HEK293 (cell line): Measurements from ENCODE around the gene BAIAP2L2.

Source experiments
- CTCF ChIA-PET: fragments of 350-600 bp; formaldehyde crosslinking; extraction: SDS; loops from one replicate; lab custom pipeline; 2021; ENCODE audit warnings: antibody characterized with exemption; lab: Yijun Ruan, JAX
- POLR2A ChIA-PET: fragments of 300-600 bp; formaldehyde crosslinking; extraction: SDS; loops from one replicate; lab custom pipeline; 2020; ENCODE audit warnings: antibody characterized with exemption, inconsistent platforms; lab: Yijun Ruan, JAX
- H3K27ac ChIP-seq: fragments of 200-500 bp; sonication (Bioruptor generic); 2 replicates; pipeline ENCODE4 v1.5.1; 2014; ENCODE audit warnings: low read depth, low read length, control low read depth, inconsistent platforms; ENCODE audit errors: extremely low read depth
- H3K36me3 ChIP-seq, 2 experiments: fragments of 200-500 bp in 1 of 2; sonication (Bioruptor generic) in 1 of 2; 1 replicate in 1 of 2; 2 replicates in 1 of 2; pipeline ENCODE4 v1.5.1; 2014 to 2017; ENCODE audit warnings: inconsistent platforms in 2 of 2, low read length in 2 of 2; ENCODE audit not compliant: control insufficient read depth in 2 of 2, insufficient read depth in 1 of 2
- H3K4me1 ChIP-seq: fragments of 200-500 bp; sonication (Bioruptor generic); 2 replicates; pipeline ENCODE4 v1.5.1; 2014; ENCODE audit warnings: mild to moderate bottlenecking, low read length, inconsistent platforms; ENCODE audit not compliant: control insufficient read depth, insufficient read depth
- H3K4me3 ChIP-seq: 2 replicates; pipeline ENCODE4 v1.5.1; 2011; ENCODE audit warnings: low read depth, mild to moderate bottlenecking, control low read depth, low read length, moderate library complexity
- H3K9me3 ChIP-seq: fragments of 200-500 bp; sonication (Bioruptor generic); 2 replicates; pipeline ENCODE4 v1.5.1; 2014; ENCODE audit warnings: low read depth, low read length, inconsistent platforms; ENCODE audit not compliant: control insufficient read depth, insufficient read depth
- EGR2 ChIP-seq: fragments of 450-650 bp; formaldehyde crosslinking; IDR thresholded peaks from 2 replicates; pipeline ENCODE4 v1.5.1; 2016; ENCODE audit warnings: low read depth, missing biosample characterization, missing genetic modification characterization
- HOXC10 ChIP-seq: sonication (generic); formaldehyde crosslinking; IDR thresholded peaks from 2 replicates; pipeline ENCODE4 v1.8.1; 2023; ENCODE audit warnings: mild to moderate bottlenecking, missing genetic modification reagents
- MZF1 ChIP-seq: fragments of 450-650 bp; formaldehyde crosslinking; IDR thresholded peaks from 2 replicates; pipeline ENCODE4 v1.5.1; 2017; ENCODE audit warnings: missing biosample characterization, missing genetic modification characterization, borderline replicate concordance
- SETDB1 ChIP-seq: IDR thresholded peaks from one replicate; pipeline ENCODE4 v1.6.1; 2017; ENCODE audit warnings: mild to moderate bottlenecking, low read length, moderate library complexity, mixed read lengths; ENCODE audit not compliant: insufficient read length
- ZBTB7A ChIP-seq: fragments of 450-650 bp; formaldehyde crosslinking; IDR thresholded peaks from 2 replicates; pipeline ENCODE4 v1.5.1; 2016; ENCODE audit warnings: low read depth, missing biosample characterization, missing genetic modification characterization
- ZFP69B ChIP-seq: fragments of 450-650 bp; formaldehyde crosslinking; IDR thresholded peaks from 2 replicates; pipeline ENCODE4 v1.5.1; 2016; ENCODE audit warnings: missing biosample characterization, missing genetic modification characterization
- ZNF140 ChIP-seq: fragments of 450-650 bp; formaldehyde crosslinking; IDR thresholded peaks from 2 replicates; pipeline ENCODE4 v1.5.1; 2016; ENCODE audit warnings: missing biosample characterization, missing genetic modification characterization
- ZNF146 ChIP-seq: fragments of 450-650 bp; formaldehyde crosslinking; IDR thresholded peaks from 2 replicates; pipeline ENCODE4 v1.5.1; 2016; ENCODE audit warnings: missing biosample characterization, missing genetic modification characterization
- ZNF157 ChIP-seq: fragments of 450-650 bp; formaldehyde crosslinking; IDR thresholded peaks from 2 replicates; pipeline ENCODE4 v1.5.1; 2016; ENCODE audit warnings: missing biosample characterization, missing genetic modification characterization
- ZNF2 ChIP-seq: fragments of 450-650 bp; formaldehyde crosslinking; IDR thresholded peaks from 2 replicates; pipeline ENCODE4 v1.5.1; 2016; ENCODE audit warnings: missing biosample characterization, missing genetic modification characterization
- ZNF24 ChIP-seq: fragments of 450-650 bp; formaldehyde crosslinking; IDR thresholded peaks from 2 replicates; pipeline ENCODE4 v1.5.1; 2016; ENCODE audit warnings: missing biosample characterization, missing genetic modification characterization
- ZNF266 ChIP-seq: fragments of 450-650 bp; formaldehyde crosslinking; IDR thresholded peaks from 2 replicates; pipeline ENCODE4 v1.5.1; 2016; ENCODE audit warnings: missing biosample characterization, missing genetic modification characterization, low read depth
- ZNF302 ChIP-seq: fragments of 450-650 bp; formaldehyde crosslinking; IDR thresholded peaks from 2 replicates; pipeline ENCODE4 v1.5.1; 2016; ENCODE audit warnings: missing biosample characterization, missing genetic modification characterization, low read depth
- ZNF335 ChIP-seq: fragments of 450-650 bp; formaldehyde crosslinking; conservative IDR thresholded peaks from 2 replicates; pipeline ENCODE4 v1.5.1; 2016; ENCODE audit warnings: missing biosample characterization, missing genetic modification characterization
- ZNF433 ChIP-seq: fragments of 450-650 bp; formaldehyde crosslinking; IDR thresholded peaks from 2 replicates; pipeline ENCODE4 v1.5.1; 2016; ENCODE audit warnings: missing biosample characterization, missing genetic modification characterization, low read depth
- ZNF518A ChIP-seq: fragments of 450-650 bp; formaldehyde crosslinking; conservative IDR thresholded peaks from 2 replicates; pipeline ENCODE4 v1.5.1; 2016; ENCODE audit warnings: low read depth, missing biosample characterization, missing genetic modification characterization
- ZNF530 ChIP-seq: fragments of 450-650 bp; formaldehyde crosslinking; IDR thresholded peaks from 2 replicates; pipeline ENCODE4 v1.5.1; 2016; ENCODE audit warnings: low read depth, missing biosample characterization, missing genetic modification characterization
- ZNF571 ChIP-seq: fragments of 450-650 bp; formaldehyde crosslinking; IDR thresholded peaks from 2 replicates; pipeline ENCODE4 v1.5.0; 2017; ENCODE audit warnings: missing biosample characterization, missing genetic modification characterization
- ZNF791 ChIP-seq: fragments of 450-650 bp; formaldehyde crosslinking; IDR thresholded peaks from 2 replicates; pipeline ENCODE4 v1.5.1; 2016; ENCODE audit warnings: missing biosample characterization, missing genetic modification characterization
- ZNF837 ChIP-seq: fragments of 450-650 bp; formaldehyde crosslinking; IDR thresholded peaks from 2 replicates; pipeline ENCODE4 v1.5.1; 2016; ENCODE audit warnings: missing biosample characterization, missing genetic modification characterization
- ZSCAN30 ChIP-seq: fragments of 450-650 bp; IDR thresholded peaks from 2 replicates; pipeline ENCODE4 v1.5.1; 2018; ENCODE audit warnings: missing biosample characterization, mild to moderate bottlenecking, missing genetic modification characterization, moderate library complexity
- TF ChIP-seq, protein P1 (sequence below): fragments of 450-650 bp; formaldehyde crosslinking; IDR thresholded peaks from 2 replicates; pipeline ENCODE4 v1.5.1; 2017; ENCODE audit warnings: missing biosample characterization, missing genetic modification characterization
- TF ChIP-seq, protein P2 (sequence below): fragments of 450-650 bp; formaldehyde crosslinking; IDR thresholded peaks from 2 replicates; pipeline ENCODE4 v1.5.1; 2016; ENCODE audit warnings: missing biosample characterization, missing genetic modification characterization

BAIAP2L2 gene

GRCh38 chr22:38097058-38097457 lies 13.4 kb downstream of the BAIAP2L2 start:
- Histone ChIP-seq H3K4me3 (no peak overlapping the region), H3K9me3 (no peaks in the 10 kb centered on the region), H3K27ac (no peak overlapping the region), H3K36me3 (no peaks in the 10 kb centered on the region), H3K4me1 (no peaks in the 10 kb centered on the region; the same call in 1 of the 2 replicates)
- ChIA-PET POLR2A (interaction anchor here (1.6 kb wide), 1 partner anchor 17 kb away, joined by 4 read pairs; no protein-coding TSS in a partner anchor), CTCF (interaction anchor here (0.7 to 1.9 kb wide), 3 partner anchors 17 to 619 kb away, joined by 3 to 5 read pairs (median 3); no protein-coding TSS in a partner anchor)
- TF ChIP-seq ZBTB7A (tag by site-specific recombination): no peak
- no peak for TF ChIP-seq SETDB1
- TF ChIP-seq ZNF571: no peak
- TF ChIP-seq ZNF157 (tag by site-specific recombination): no peak
- no peak for TF ChIP-seq ZNF335
- TF ChIP-seq ZNF24 (tag by site-specific recombination): no peak
- no peak for TF ChIP-seq ZNF433 (tag by site-specific recombination)
- TF ChIP-seq MZF1: no peak
- TF ChIP-seq ZNF791 (tag by site-specific recombination): no peak
- TF ChIP-seq ZNF2: no peak

DNA sequence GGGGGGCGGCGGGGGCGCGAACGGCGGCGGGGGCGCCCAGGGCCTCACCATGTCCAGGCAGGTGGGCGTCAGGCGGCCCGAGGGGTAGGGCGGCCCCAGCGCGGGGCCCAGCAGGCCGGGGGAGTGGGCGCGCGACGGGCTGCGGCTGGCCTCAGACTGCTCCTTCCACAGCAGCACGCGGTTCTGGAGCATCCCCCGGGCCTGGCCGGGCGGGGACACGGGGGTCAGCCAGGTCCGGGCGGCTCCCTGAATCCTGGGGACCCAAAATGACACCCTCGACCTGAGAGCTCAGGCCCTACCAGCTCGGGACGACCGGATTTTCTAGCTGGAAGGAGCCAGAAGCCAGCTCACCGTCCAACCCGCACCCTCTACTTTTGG lies 21.0 kb downstream of the BAIAP2L2 start:
- ChIA-PET POLR2A (no interaction called here), CTCF (interaction anchor here (0.6 to 3.3 kb wide), 3 partner anchors 12 to 26 kb away, joined by 3 to 23 read pairs (median 3); no protein-coding TSS in a partner anchor)
- H3K9me3 ChIP-seq: no peaks in the 10 kb centered on the region
- H3K4me1 ChIP-seq: no peaks in the 10 kb centered on the region
- no peak overlapping the region for H3K4me3 ChIP-seq
- no peak overlapping the region for H3K27ac ChIP-seq
- no peak for TF ChIP-seq ZNF530 (tag by site-specific recombination)
- TF ChIP-seq, protein P1, sequence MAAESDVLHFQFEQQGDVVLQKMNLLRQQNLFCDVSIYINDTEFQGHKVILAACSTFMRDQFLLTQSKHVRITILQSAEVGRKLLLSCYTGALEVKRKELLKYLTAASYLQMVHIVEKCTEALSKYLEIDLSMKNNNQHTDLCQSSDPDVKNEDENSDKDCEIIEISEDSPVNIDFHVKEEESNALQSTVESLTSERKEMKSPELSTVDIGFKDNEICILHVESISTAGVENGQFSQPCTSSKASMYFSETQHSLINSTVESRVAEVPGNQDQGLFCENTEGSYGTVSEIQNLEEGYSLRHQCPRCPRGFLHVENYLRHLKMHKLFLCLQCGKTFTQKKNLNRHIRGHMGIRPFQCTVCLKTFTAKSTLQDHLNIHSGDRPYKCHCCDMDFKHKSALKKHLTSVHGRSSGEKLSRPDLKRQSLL (tag by site-specific recombination): no peak
- TF ChIP-seq ZNF571: no peak
- no peak for TF ChIP-seq ZFP69B (tag by site-specific recombination)
- TF ChIP-seq MZF1: no peak
- no peak for TF ChIP-seq ZNF837 (tag by site-specific recombination)
- TF ChIP-seq ZNF518A: no peak
- no peak for TF ChIP-seq ZSCAN30
- TF ChIP-seq ZNF266 (tag by site-specific recombination): no peak
- TF ChIP-seq, protein P2, sequence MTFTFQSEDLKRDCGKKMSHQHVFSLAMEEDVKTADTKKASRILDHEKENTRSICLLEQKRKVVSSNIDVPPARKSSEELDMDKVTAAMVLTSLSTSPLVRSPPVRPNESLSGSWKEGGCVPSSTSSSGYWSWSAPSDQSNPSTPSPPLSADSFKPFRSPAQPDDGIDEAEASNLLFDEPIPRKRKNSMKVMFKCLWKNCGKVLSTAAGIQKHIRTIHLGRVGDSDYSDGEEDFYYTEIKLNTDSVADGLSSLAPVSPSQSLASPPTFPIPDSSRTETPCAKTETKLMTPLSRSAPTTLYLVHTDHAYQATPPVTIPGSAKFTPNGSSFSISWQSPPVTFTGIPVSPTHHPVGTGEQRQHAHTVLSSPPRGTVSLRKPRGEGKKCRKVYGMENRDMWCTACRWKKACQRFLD (tag by site-specific recombination): no peak
- TF ChIP-seq ZNF302 (tag by site-specific recombination): no peak
- TF ChIP-seq ZNF140 (tag by site-specific recombination): no peak
- TF ChIP-seq EGR2 (tag by site-specific recombination): no peak
- TF ChIP-seq ZNF146 (tag by site-specific recombination): no peak
- no peak for TF ChIP-seq HOXC10 (CRISPR knock-in tag)
- H3K36me3 ChIP-seq: peaks cover 0 to 9% of the 10 kb centered on the region in 2 experiments; a peak in 2 of 3 replicates
